Bone marrow (tissue), 2 donors: ENCODE results near the gene GRAMD1B.

ENCODE experiments used
- DNase-seq, 2 donors: peaks; one replicate each; lab custom pipeline; 2025; lab: John Stamatoyannopoulos, UW

GRAMD1B gene

DNA sequence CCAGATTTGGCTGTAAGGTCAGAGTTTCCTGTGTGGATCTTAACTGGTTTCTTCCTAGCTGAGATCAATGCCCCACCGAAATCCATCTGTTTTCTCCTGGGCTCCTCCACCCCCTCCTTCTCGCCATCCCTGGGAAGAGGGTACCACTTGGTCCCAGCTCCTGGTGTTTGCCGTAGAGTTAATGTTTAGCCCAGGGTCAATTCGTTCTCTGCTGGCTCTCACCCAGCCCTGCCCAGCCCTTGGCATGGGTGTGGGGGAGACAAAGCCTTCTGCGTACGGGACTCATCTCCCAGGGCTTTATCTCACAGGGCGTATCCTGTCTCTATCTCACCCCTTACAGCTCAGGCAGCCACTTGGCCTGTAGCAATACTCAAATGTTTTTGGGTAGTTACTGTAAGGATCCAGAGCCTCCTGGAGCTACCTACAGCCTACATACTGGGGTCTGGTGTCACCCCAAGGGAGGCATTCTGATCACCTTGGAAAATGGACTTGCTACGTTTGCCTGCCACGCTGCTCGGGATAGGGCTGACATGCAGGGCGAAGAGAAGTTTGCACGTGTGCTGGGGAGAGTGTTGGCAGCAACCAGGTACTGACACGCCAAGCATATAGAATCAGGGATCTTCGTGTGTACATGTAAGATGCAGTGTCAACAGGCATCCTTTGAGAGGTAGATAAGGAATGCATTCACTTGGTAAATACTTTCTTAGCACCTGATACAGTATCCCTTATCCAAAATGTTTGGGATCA, 158.2 kb downstream of the GRAMD1B start:
- no peak for DNase-seq

DNA sequence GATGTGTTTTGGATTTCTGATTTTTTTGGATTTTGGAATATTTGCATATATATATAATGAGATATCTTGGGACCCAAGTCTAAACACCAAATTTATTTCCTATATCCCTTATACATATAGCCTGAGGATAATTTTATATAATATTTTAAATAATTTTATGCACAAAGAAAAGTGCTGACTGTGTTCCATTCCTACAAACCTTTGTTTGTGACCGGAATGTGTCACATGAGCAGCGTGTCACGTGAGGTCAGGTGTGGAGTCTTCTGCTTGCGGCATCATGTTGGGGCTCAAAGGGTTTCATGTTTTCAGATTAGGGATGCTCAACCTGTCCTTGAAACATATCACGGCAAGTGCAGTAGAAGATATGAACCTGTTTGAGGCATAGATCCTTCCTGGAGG, 158.8 kb downstream of the GRAMD1B start:
- no peak for DNase-seq

DNA sequence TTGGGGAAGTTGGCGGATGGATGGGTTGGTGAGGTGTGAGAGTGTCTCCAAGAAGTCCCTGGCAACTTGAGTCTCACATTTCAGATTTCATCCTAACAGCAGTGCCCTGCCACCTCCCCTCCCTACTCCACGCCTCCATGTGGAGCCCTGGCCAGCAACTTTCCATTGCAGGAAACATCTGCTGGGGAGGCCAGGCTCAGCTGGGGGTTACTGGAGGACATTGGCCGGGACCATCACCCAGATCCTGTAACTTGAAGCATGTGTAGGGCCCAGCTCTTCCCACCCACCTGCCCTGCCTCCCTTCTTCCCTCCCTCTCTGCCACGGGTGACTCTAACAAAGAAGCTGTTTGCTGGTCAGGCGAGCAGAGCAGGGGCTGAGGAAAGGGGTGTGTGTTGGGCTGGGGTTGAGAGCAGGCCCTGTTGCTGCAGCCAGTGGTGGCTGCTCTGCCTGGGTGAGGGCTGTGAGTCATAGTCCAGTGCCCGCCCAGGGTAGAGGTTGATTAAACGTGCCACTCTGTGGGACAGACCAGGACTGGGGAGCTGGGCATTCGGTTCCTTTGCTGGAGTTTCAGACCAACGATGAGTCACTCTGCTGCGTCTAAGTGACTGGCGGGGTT, 160.3 kb downstream of the GRAMD1B start:
- no peak for DNase-seq

DNA sequence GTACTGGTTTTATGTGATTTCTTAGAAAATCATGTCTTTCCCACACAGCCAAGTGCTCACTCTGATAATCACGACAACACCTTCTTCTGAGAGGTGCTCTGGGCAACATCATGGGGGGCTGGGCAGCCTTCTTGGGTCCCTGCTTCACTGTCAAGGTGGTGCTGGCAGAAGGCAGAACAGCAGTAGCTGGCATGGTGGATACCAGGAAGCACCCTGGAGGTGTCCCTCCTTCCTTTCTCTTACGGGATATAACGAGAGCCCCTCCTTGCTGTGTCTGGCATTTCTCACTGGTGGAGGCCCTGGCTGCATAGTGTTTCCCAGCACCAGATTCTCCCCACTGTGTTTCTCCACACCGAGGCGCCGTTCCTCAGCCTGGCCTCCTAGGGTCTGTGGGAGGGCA, 163.5 kb downstream of the GRAMD1B start:
- DNase-seq, result no peak

- no peak for DNase-seq
Measured at GRCh38 chr11:123594188-123594901, 164.3 kb downstream of the GRAMD1B start.

DNA sequence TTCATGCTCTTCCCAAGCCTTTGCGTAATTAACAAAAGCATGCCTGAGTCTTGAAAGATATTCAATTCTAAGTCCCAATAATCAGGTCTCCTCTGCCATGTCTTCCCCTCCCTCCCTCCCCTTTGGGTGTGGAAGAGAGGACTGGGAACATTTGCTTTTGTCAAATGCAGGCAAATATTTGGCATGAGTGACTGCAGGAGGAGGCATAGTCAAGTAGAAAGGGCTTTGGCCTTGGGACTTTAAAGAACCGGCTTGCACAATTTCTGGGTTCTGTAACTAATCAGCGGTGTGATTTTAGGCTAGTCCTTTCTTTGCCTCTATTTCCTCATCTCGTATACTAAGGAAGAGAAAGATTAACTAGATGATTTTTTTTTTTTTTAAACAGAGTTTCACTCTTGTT, 164.9 kb downstream of the GRAMD1B start:
- no peak for DNase-seq

DNA sequence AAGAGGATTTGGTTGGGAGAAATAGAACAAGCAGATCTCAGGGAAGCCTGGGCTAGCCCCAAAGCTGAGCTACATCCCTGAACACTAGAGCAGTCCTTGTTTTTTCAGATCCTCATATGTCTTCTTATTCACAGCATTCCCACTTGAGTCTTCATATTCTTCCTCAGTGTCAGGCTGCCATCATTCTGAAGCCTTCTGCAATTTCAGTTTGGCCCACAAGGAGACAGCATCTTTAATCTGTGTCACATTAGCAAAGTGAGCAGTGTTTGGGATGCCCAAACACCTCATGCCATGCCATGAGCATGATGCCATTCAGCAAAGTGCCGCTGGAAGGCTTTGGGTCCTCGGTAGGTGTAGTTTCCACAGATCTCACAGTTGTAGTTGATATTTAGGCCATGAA, 167.8 kb downstream of the GRAMD1B start:
- DNase-seq, result no peak

DNA sequence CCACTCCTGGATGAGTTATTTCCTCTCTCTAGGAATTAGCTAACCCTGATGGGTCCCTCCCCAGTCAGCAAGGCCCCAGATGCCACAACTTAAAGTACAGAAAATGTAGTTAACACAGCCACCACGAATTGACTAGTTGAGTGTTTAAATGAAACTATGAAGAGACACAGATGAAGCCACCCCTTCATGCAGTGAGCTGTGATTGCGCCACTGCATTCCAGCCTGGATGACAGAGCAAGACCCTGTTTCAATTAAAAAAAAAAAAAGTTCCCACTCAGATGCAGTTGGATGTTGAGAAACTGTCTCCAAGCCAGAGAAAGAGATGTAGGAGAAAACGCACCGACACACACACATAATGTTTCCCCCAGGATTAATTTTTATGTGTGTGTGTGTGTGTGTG, 171.1 kb downstream of the GRAMD1B start:
- no peak for DNase-seq

DNA sequence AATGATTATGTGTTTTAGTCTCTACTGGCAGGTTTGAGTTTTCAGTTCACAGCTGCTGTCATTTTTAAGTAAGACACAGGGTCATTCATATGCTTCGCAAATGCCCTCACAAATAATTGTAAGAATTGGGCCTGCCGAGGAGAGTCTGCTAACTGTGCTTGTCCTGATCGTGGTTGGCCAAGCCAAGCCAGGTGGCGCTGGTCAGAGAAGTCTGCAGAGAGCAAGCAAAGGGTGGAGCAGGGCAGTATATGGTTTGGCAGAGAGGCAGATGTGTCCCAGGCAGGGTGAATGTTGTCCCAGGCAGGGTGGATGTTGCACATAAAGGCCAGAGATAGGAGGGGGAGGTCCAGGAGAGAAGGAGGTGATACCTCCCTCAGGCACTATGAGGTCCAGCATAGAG, 171.7 kb downstream of the GRAMD1B start:
- DNase-seq, result no peak

GRCh38 chr11:123603666-123604065, 173.6 kb downstream of the GRAMD1B start:
- DNase-seq, result no peak

DNA sequence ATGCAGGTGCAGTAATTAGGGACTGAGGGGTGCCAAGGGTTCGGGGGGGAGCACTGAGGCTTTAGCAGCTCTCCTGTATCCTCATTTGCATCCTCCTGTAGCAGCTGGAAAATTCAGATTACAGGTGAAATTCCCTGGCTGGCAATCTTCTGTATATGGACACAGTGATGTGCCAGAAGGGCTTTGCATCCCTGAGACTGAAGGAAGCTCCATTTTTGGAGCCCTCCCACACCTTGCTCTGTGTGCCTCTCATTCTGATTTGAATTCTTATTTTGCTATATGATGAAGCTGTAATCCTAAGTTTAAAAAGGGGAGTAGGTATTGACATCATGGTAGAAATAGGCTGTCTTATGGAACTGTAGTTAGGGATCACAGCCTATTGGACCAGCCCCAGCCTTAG, 177.7 kb downstream of the GRAMD1B start:
- DNase-seq, result no peak

GRCh38 chr11:123608371-123608770, 178.3 kb downstream of the GRAMD1B start:
- no peak for DNase-seq

DNA sequence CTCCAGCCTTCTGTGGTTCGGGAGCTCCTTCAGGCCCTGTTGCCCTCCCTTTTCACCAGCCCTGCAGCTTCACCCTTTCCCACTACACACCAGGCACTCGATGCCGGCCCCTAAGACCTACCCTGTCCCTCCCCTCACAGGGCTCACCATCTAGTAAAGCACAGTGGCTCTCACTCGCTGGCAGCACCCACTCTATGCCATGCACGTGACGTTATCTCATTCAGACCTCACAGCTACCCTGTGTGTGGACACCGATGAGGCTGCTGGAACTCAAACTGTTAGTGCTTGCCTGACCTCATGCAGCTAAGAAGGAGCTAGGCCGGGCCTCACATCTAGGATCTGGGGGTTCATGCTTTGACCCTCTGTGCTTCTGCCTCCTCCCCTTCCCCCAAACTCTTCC, 178.9 kb downstream of the GRAMD1B start:
- DNase-seq, result no peak

DNA sequence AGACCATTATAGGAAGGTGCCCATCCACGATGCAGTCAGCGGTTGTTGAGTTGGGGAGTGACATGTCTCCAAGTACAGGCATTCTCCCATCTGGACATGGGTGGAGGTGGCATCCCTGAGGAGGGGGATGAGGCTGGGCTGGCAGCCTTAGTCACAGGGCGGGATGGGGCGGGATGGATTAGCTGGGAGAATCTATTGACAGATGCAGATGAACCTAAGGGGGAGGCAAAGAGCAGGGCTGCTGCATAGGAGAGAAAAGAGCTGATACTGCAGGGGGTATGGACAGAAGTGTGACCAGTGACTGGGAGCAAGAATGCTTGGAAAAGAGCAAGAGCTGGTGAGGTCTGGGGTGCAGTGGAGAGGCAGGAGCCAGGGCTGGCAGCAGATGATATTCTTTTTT, 181.6 kb downstream of the GRAMD1B start:
- DNase-seq, result no peak

DNA sequence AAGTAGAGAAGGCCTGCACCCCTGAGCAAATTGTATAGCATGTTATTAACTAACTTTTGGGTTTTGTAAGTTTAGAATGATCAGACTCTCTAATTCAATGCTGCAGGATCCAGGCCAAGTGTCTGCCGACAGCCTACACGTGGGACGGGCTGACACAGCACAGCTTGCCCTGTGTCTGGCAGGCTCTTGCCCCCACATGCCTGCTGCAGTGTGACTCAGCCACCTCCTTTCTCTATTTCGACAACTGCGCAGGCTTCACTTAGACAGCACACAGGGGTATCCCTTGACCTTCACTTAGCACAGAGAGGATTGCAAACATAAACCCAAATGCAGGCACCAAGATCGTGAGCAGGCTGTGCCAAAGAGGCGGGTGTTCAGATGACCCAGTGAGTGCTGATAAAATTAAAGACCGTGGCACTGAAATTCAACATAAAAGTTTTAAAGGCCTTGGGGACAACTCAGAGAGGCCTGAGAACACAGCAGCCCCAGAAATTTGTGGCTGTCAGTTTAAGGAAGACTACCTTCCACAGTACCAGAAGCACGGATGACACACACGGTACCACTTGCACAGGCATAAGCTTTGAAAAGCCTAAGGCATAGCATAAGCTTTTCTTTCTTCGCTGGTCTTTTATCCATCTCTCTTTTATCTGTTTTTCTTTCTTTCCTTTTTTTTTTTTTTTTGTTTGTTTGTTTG, 186.6 kb downstream of the GRAMD1B start:
- DNase-seq, result no peak

DNA sequence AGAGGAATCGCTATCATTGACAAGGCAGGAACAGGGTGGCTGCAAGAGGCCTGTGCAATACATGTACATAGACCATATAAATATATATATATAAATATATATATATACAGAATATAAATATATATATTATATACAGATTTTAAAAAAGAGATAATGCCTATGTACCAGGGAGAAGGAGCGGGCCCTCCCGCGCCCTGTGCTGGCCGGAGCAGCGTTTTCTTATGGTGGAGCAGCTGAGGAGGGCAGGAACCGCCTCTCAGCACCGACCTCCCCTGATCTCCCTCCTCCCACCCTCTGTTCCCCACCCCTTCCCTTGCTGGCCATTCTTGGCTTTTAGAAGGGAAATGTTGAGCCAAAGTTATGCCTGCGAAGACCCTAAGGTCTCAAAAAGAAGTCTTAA, 192.5 kb downstream of the GRAMD1B start:
- no peak for DNase-seq

- no peak for DNase-seq
Measured at GRCh38 chr11:123624974-123625373, 194.9 kb downstream of the GRAMD1B start.

DNA sequence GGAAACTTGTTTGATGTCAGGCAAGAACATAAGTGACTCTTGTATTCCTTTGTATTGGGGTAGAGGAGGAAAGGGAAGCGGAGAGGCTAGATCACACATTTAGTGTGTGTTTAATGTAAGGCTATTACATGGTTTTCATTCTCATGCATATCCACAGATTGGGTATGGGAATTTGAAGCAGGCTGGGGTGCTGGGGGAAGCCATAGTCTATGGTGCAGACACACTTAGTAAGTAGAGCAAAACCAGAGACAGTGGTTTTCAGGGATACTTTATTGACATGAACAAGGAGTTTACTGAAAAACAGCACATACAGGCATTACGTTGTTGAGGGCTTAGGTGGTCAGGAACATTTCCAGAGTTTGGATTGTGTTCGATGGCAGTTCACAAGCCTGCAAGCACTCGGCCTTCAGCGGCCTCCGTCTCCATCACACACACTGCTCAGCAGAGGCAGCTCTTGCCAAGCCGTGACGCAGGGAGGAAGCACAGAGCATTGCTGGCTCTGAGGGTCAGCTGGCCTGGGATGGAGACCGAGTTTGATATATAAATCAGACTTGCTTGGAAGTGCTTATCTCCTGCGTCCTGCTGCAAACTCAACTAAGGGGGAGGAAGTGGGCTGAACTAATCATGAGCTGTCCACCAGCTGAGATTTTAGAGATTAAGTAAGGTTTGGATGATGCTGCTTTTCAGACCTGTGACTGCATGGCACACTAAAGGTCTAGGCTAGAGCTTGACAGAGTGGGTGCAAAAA, 199.0 kb downstream of the GRAMD1B start:
- no peak for DNase-seq

GRCh38 chr11:123630126-123630608, 200.1 kb downstream of the GRAMD1B start:
- DNase-seq, result no peak

- DNase-seq, result no peak
Measured at GRCh38 chr11:123640029-123640428, 210.0 kb downstream of the GRAMD1B start.

- peak in 1 of 2 donors; percentile 39 for DNase-seq
Measured at GRCh38 chr11:123640677-123641494, 210.8 kb downstream of the GRAMD1B start.
